ENCODE data around the gene AARS2. TPM values are rescaled to one million over a fixed set of nuclear protein-coding genes. Genes with fewer than 3 reads are reported as not detected.

Gene AARS2
- total and polyA plus RNA-seq, 5 donors from 2014 or later, result 3.6 to 15.7 (median 8.3) TPM

DNA sequence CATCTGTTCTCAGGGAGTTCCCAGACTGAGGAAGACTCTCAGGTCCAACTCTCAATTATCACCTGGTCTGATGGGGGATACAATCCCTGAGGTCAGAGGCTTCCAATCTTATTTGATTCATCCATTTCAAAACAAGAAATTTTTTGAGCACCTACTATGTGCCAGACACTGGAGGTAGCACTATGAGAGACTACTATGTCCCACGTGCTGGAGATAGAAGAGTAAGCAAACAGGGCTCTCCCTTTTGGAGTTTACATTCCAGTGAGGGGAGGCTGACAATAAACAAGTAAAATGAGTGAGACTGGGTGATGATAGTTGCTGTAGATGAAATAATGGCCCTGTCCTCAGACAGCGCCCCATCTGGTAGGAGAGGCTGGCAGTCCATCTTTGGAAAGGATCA lies 26.4 kb downstream of the AARS2 start:
- DNase-seq, result no peak
- H3K4me3 Mint-ChIP-seq, result no peak overlapping the region
- ATAC-seq (ENCODE audit: low read depth in 2 of 2), result no peak
- H3K9me3 Mint-ChIP-seq, result peaks cover 0 to 3% (median 0%) of the 10 kb centered on the region in 7 donors
- H3K36me3 Mint-ChIP-seq, result peaks cover 6% of the 10 kb centered on the region
- H3K27ac ChIP-seq (ENCODE audit: insufficient read depth, low read length, poor library complexity, severe bottlenecking), result no peak overlapping the region
- no peaks in the 10 kb centered on the region for H3K36me3 ChIP-seq (ENCODE audit: control insufficient read depth, insufficient read depth, low read length)
- peaks cover 64% of the 10 kb centered on the region for H3K27me3 Mint-ChIP-seq
- H3K4me1 Mint-ChIP-seq, result no peaks in the 10 kb centered on the region
- no peaks in the 10 kb centered on the region for H3K9me3 ChIP-seq (ENCODE audit: control insufficient read depth in 2 of 2, low read length in 2 of 2)
- no peaks in the 10 kb centered on the region for H3K4me1 ChIP-seq (ENCODE audit: control insufficient read depth, insufficient read depth, low read length, poor library complexity, severe bottlenecking)
- peaks cover 13% of the 10 kb centered on the region for H3K27me3 ChIP-seq (ENCODE audit: control insufficient read depth, insufficient read depth, low read length)
- no peak overlapping the region for H3K27ac Mint-ChIP-seq
- no peak overlapping the region for H3K4me3 ChIP-seq (ENCODE audit: low read depth, low read length)

DNA sequence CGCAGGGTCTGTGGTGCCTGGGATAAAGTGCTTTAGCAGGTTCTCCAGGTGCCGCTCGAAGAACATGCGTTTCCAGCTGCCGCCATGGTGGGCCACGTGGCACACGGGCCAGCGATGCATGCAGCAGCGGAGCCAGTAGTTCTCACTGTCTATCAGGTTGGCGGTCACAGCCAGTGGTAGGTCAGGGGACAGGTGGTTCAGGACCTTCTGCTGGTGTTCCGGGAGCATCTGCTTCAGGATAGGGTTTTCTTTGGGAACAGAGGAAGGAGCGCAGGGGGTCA lies 26.9 kb downstream of the AARS2 start:
- peaks cover 9% of the 10 kb centered on the region for H3K27me3 ChIP-seq (ENCODE audit: control insufficient read depth, insufficient read depth, low read length)

DNA sequence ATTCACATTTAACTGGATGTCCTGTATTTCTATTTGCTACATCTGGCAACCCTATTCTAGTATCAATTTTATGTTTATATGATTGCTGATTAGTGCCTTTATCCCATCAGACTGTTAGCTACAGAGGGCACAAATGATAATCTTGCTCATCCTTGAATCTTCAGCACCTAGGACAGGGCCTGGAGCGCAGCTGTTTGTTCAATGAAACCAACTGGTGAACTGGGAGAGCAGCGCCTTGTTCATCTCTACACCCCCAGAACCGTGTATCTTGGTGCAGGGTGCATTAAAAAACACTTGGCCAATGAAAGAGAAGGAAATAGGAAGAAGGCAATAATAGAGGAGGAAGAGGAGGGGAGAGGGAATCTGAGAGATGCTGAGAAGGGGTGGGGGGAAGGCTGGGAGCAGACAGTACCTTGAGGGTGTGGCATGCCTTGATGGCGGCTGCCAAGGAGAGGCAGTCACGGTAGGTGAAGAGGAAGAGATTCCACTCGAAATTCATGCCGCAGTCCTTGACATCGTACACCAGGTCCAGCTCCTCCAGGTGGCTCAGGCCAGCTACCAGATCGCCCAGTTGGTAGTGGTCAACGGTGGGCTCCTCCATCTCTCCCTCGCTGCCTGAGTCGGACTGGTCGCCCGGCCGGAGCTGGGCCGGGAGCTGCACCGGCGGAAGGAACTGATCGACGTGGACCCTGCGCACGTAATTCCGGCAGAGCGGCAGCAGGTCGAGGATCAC lies 27.4 kb downstream of the AARS2 start:
- no peaks in the 10 kb centered on the region for H3K4me1 ChIP-seq (ENCODE audit: control insufficient read depth, insufficient read depth, low read length, poor library complexity, severe bottlenecking)
- Mint-ChIP-seq H3K27me3 (peaks cover 58% of the 10 kb centered on the region), H3K36me3 (peaks cover 6% of the 10 kb centered on the region), H3K27ac (no peak overlapping the region), H3K9me3 (peaks cover 0 to 3% (median 0%) of the 10 kb centered on the region in 7 donors), H3K4me1 (no peaks in the 10 kb centered on the region), H3K4me3 (no peak overlapping the region)
- H3K4me3 ChIP-seq (ENCODE audit: low read depth, low read length), result no peak overlapping the region
- H3K36me3 ChIP-seq (ENCODE audit: control insufficient read depth, insufficient read depth, low read length), result no peaks in the 10 kb centered on the region
- ATAC-seq (ENCODE audit: low read depth in 2 of 2) (no peak), DNase-seq (no peak)
- peaks cover 5% of the 10 kb centered on the region for H3K27me3 ChIP-seq (ENCODE audit: control insufficient read depth, insufficient read depth, low read length)
- no peak overlapping the region for H3K27ac ChIP-seq (ENCODE audit: insufficient read depth, low read length, poor library complexity, severe bottlenecking)
- no peaks in the 10 kb centered on the region for H3K9me3 ChIP-seq (ENCODE audit: control insufficient read depth in 2 of 2, low read length in 2 of 2)

More for the DNA sequence above, 26.9 kb downstream of the AARS2 start:
- H3K27ac Mint-ChIP-seq, result no peak overlapping the region
- Histone ChIP-seq H3K9me3 (ENCODE audit: control insufficient read depth in 2 of 2, low read length in 2 of 2) (no peaks in the 10 kb centered on the region), H3K27ac (ENCODE audit: insufficient read depth, low read length, poor library complexity, severe bottlenecking) (no peak overlapping the region), H3K4me1 (ENCODE audit: control insufficient read depth, insufficient read depth, low read length, poor library complexity, severe bottlenecking) (no peaks in the 10 kb centered on the region), H3K4me3 (ENCODE audit: low read depth, low read length) (no peak overlapping the region), H3K36me3 (ENCODE audit: control insufficient read depth, insufficient read depth, low read length) (no peaks in the 10 kb centered on the region)
- H3K4me3 Mint-ChIP-seq, result no peak overlapping the region
- peaks cover 63% of the 10 kb centered on the region for H3K27me3 Mint-ChIP-seq
- DNase-seq (no peak), ATAC-seq (ENCODE audit: low read depth in 2 of 2) (no peak)
- H3K36me3 Mint-ChIP-seq, result peaks cover 6% of the 10 kb centered on the region
- peaks cover 0 to 3% (median 0%) of the 10 kb centered on the region in 7 donors for H3K9me3 Mint-ChIP-seq
- no peaks in the 10 kb centered on the region for H3K4me1 Mint-ChIP-seq

DNA sequence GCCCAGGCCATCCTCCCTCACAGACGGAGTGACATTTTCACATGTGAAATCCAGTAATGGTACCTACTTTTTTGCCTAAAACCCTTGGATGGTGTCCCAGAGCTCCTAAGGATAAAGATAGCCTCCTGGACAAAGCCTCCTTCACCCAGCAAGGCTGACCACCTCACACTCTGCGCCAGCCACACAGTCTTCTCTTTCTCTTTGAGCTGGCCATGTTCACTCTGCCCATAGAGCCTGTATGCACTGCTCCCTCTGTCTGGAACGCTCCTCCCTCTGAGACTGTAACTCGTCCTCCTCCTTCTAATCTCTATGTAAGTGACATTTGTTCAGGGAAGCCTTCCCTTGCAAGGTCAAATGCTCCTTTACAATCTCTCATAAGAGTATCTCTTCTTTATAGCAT lies 28.3 kb downstream of the AARS2 start:
- Mint-ChIP-seq H3K36me3 (peaks cover 6% of the 10 kb centered on the region), H3K4me3 (no peak overlapping the region), H3K27ac (no peak overlapping the region), H3K9me3 (peaks cover 0 to 3% (median 0%) of the 10 kb centered on the region in 7 donors), H3K4me1 (no peaks in the 10 kb centered on the region), H3K27me3 (peaks cover 56% of the 10 kb centered on the region)
- H3K27me3 ChIP-seq (ENCODE audit: control insufficient read depth, insufficient read depth, low read length), result peaks cover 4% of the 10 kb centered on the region
- H3K4me3 ChIP-seq (ENCODE audit: low read depth, low read length), result no peak overlapping the region
- H3K9me3 ChIP-seq (ENCODE audit: control insufficient read depth in 2 of 2, low read length in 2 of 2), result no peaks in the 10 kb centered on the region
- no peaks in the 10 kb centered on the region for H3K36me3 ChIP-seq (ENCODE audit: control insufficient read depth, insufficient read depth, low read length)
- ATAC-seq (ENCODE audit: low read depth in 2 of 2), result no peak
- no peaks in the 10 kb centered on the region for H3K4me1 ChIP-seq (ENCODE audit: control insufficient read depth, insufficient read depth, low read length, poor library complexity, severe bottlenecking)
- DNase-seq, result no peak
- H3K27ac ChIP-seq (ENCODE audit: insufficient read depth, low read length, poor library complexity, severe bottlenecking), result no peak overlapping the region

DNA sequence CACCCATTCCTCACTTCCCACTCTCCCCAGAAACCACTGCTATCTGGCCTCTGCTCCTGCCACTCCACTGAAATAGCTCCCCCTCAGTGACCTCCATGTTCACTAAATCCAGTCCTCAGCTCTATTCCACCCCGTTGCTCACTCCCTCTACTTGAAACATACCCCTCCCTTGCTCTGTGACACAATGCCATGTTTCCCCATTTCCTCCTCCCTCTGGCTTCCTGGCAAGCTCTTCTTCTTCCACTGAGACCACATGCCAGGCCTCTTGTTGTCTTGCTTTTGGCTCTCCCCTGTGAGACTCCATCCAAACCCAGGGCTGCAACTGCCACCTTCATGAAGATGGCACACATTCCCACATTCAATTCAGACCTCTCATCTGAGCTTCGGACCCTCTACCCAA lies 29.0 kb downstream of the AARS2 start:
- Histone ChIP-seq H3K36me3 (ENCODE audit: control insufficient read depth, insufficient read depth, low read length) (no peaks in the 10 kb centered on the region), H3K4me3 (ENCODE audit: low read depth, low read length) (no peak overlapping the region), H3K27me3 (ENCODE audit: control insufficient read depth, insufficient read depth, low read length) (peaks cover 2% of the 10 kb centered on the region), H3K4me1 (ENCODE audit: control insufficient read depth, insufficient read depth, low read length, poor library complexity, severe bottlenecking) (no peaks in the 10 kb centered on the region), H3K27ac (ENCODE audit: insufficient read depth, low read length, poor library complexity, severe bottlenecking) (no peak overlapping the region), H3K9me3 (ENCODE audit: control insufficient read depth in 2 of 2, low read length in 2 of 2) (no peaks in the 10 kb centered on the region)
- Mint-ChIP-seq H3K4me1 (no peaks in the 10 kb centered on the region), H3K9me3 (peaks cover 0 to 3% (median 0%) of the 10 kb centered on the region in 7 donors), H3K4me3 (no peak overlapping the region), H3K27me3 (peaks cover 57% of the 10 kb centered on the region), H3K27ac (no peak overlapping the region), H3K36me3 (peaks cover 6% of the 10 kb centered on the region)
- ATAC-seq (ENCODE audit: low read depth in 2 of 2) (no peak), DNase-seq (no peak)

DNA sequence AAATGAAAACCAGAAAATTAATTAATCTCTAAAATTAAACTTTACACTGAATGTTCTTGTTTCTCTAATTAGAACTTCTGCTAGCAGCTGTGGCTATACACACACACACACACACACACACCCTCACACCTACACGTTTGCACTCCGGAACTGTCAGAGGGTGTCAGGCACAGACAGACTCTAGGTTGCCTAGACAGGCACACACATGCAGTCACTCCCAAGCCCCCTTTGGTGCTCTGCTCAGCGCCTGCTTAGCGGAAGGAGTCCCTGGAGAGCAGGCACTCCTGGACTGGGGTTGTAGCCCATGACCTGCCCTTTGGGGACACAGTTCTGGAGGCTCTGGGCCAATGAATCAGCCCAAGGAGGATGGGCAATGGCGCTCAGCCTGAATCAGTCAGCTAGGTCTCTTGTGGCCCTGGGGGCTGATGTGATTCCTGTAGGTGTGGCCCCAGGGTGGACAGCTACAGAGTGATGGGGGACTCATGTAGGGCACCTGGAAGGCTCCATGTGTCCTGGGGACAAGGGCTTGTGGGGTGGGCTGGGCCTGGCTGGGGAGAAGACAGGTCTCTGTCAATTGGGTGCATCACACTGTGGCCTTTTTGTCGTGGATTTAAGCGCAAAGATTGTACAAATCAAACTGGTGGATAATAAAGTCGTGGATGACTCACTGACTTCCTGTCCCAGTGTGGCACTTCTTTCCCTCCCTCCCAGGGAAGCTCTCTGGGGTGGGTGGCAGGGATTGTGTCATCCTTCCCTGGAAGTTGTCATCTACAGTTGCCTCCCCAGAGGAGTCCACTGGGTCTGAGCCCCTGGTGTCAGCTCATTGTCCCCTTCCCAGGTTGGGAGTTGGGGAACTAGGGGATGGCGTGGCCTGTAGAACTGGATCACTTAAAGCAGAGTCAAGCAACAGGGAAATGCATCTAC lies 34.1 kb downstream of the AARS2 start:
- peaks cover 9% of the 10 kb centered on the region for H3K4me1 ChIP-seq (ENCODE audit: control insufficient read depth, insufficient read depth, low read length, poor library complexity, severe bottlenecking)
- no peak overlapping the region for H3K27ac ChIP-seq (ENCODE audit: insufficient read depth, low read length, poor library complexity, severe bottlenecking)
- no peaks in the 10 kb centered on the region for H3K36me3 Mint-ChIP-seq
- H3K9me3 ChIP-seq (ENCODE audit: control insufficient read depth in 2 of 2, low read length in 2 of 2), result no peaks in the 10 kb centered on the region
- no peak for ATAC-seq (ENCODE audit: low read depth in 2 of 2)
- H3K4me1 Mint-ChIP-seq, result peaks cover 0 to 7% (median 0%) of the 10 kb centered on the region in 4 donors
- no peak overlapping the region for H3K4me3 ChIP-seq (ENCODE audit: low read depth, low read length)
- peaks cover 53% of the 10 kb centered on the region for H3K27me3 Mint-ChIP-seq
- no peaks in the 10 kb centered on the region for H3K9me3 Mint-ChIP-seq
- H3K27ac Mint-ChIP-seq, result no peak overlapping the region
- no peak overlapping the region for H3K4me3 Mint-ChIP-seq
- DNase-seq, result no peak
- H3K27me3 ChIP-seq (ENCODE audit: control insufficient read depth, insufficient read depth, low read length), result peaks cover 6% of the 10 kb centered on the region
- H3K36me3 ChIP-seq (ENCODE audit: control insufficient read depth, insufficient read depth, low read length), result no peaks in the 10 kb centered on the region

DNA sequence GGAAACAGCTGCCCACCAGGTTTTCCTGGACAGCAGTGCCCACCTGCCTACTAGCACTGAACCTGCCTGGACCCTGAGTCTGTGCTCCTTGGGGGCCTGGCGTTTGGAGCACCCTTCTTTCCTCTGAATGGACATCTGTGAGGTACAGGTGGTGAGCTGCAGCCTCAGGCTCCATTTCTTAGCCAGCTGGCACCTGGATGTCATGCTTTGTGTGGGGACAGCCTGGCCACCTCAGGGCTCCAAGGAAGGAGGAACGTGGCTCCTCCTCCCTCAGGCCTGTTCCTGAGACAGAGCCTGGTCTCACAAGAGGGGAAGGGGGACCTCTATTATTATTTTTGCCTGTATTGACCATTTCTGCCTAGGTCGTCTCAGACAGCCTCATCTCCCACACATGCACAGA lies 34.8 kb downstream of the AARS2 start:
- H3K36me3 ChIP-seq (ENCODE audit: control insufficient read depth, insufficient read depth, low read length), result no peaks in the 10 kb centered on the region
- peaks cover 9% of the 10 kb centered on the region for H3K4me1 ChIP-seq (ENCODE audit: control insufficient read depth, insufficient read depth, low read length, poor library complexity, severe bottlenecking)
- no peaks in the 10 kb centered on the region for H3K9me3 ChIP-seq (ENCODE audit: control insufficient read depth in 2 of 2, low read length in 2 of 2)
- peaks cover 6% of the 10 kb centered on the region for H3K27me3 ChIP-seq (ENCODE audit: control insufficient read depth, insufficient read depth, low read length)
- ATAC-seq (ENCODE audit: low read depth in 2 of 2) (no peak), DNase-seq (no peak)
- Mint-ChIP-seq H3K27me3 (peaks cover 51% of the 10 kb centered on the region), H3K36me3 (no peaks in the 10 kb centered on the region), H3K4me3 (no peak overlapping the region), H3K9me3 (no peaks in the 10 kb centered on the region), H3K27ac (no peak overlapping the region), H3K4me1 (peaks cover 0 to 7% (median 0%) of the 10 kb centered on the region in 4 donors)
- no peak overlapping the region for H3K27ac ChIP-seq (ENCODE audit: insufficient read depth, low read length, poor library complexity, severe bottlenecking)
- no peak overlapping the region for H3K4me3 ChIP-seq (ENCODE audit: low read depth, low read length)
